ENCODE results near the gene FAM53B.

- TF ChIP-seq CTCF (IDR thresholded peaks at IDR 0.05): no peak
- TF ChIP-seq POLR2AphosphoS5 (IDR thresholded peaks at IDR 0.05): no peak
These were observed 104.5 kb downstream of the FAM53B start for GRCh38 chr10:124639646-124640045.
